Activated CD4-positive, alpha-beta T cell treated with anti-CD3 and anti-CD28 coated beads for 48 hours (primary cell): ENCODE data around the gene QPCT.
"Not testable (repeated sequence)": the region's sequence is repeated elsewhere in the genome, so short reads cannot be mapped to it uniquely, and the experiment has no call there.

ENCODE experiments used
- DNase-seq: peaks from one replicate; pipeline ENCODE4 v3.0.0-alpha.2; 2020

The QPCT gene

GRCh38 chr2:37344453-37345361 is at the start of gene QPCT:
TSS of gene QPCT (plus strand) at chr2:37344630. CDS start at chr2:37344732, 102 bp downstream.
- DNase-seq: peak; percentile 50

- DNase-seq: not testable (repeated sequence)
Observed at GRCh38 chr2:37294858-37295257, 49.6 kb upstream of the QPCT start.

- no peak for DNase-seq
Observed at GRCh38 chr2:37295469-37296073, 48.9 kb upstream of the QPCT start.

- DNase-seq: no peak
Observed at GRCh38 chr2:37297632-37298031, 46.8 kb upstream of the QPCT start.

- DNase-seq: no peak
Observed at GRCh38 chr2:37300146-37300545, 44.3 kb upstream of the QPCT start.

- no peak for DNase-seq
Observed at GRCh38 chr2:37300578-37300977, 43.9 kb upstream of the QPCT start.

GRCh38 chr2:37301408-37301807 is 43.0 kb upstream of the QPCT start:
- DNase-seq: no peak

GRCh38 chr2:37302701-37303252 is 41.7 kb upstream of the QPCT start:
- no peak for DNase-seq

GRCh38 chr2:37306024-37306423 is 38.4 kb upstream of the QPCT start:
- DNase-seq: no peak

GRCh38 chr2:37307500-37307899 is 36.9 kb upstream of the QPCT start:
- no peak for DNase-seq

- no peak for DNase-seq
Observed at GRCh38 chr2:37315364-37315763, 29.1 kb upstream of the QPCT start.

GRCh38 chr2:37316181-37316580 is 28.2 kb upstream of the QPCT start:
- DNase-seq: no peak

GRCh38 chr2:37317746-37318145 is 26.7 kb upstream of the QPCT start:
- DNase-seq: peak; percentile 21

- no peak for DNase-seq
Observed at GRCh38 chr2:37318401-37318800, 26.0 kb upstream of the QPCT start.

GRCh38 chr2:37319754-37320609 is 24.4 kb upstream of the QPCT start:
- no peak for DNase-seq

GRCh38 chr2:37321029-37321682 is 23.3 kb upstream of the QPCT start:
- DNase-seq: no peak

- no peak for DNase-seq
Observed at GRCh38 chr2:37322368-37322767, 22.1 kb upstream of the QPCT start.

GRCh38 chr2:37323176-37323780 is 21.2 kb upstream of the QPCT start:
- peak; percentile 27 for DNase-seq

GRCh38 chr2:37323781-37324535 is 20.5 kb upstream of the QPCT start:
- DNase-seq: peak; percentile 53

GRCh38 chr2:37324536-37324785 is 20.0 kb upstream of the QPCT start:
- peak; percentile 73 for DNase-seq

- peak; percentile 57 for DNase-seq
Observed at GRCh38 chr2:37324786-37325624, 19.4 kb upstream of the QPCT start, which contains the start of gene PRKD3. TSS of gene PRKD3 (minus strand) at chr2:37324833. CDS start at chr2:37316524, 8,309 bp downstream.
